Astrocyte (in vitro differentiated cells and primary cell): Measurements from ENCODE around the gene R3HDML. TPM values are rescaled to one million over a fixed set of nuclear protein-coding genes. Genes with fewer than 3 reads are reported as not detected.
"Not testable (repeated sequence)": the region's sequence is repeated elsewhere in the genome, so short reads cannot be mapped to it uniquely, and the experiment has no call there.

Experiments
- DNase-seq: peaks from one replicate; pipeline ENCODE4 v3.0.0-alpha.2; 2010; ENCODE audit warnings: low read depth
- FAIRE-seq: peaks from 2 replicates; lab custom pipeline; 2011; peaks lifted over from hg19 to GRCh38; lab: Jason Lieb, UNC
- H2AFZ ChIP-seq: 2 replicates; pipeline ENCODE4 v1.6.0; 2012; ENCODE audit warnings: low read depth, low read length, inconsistent platforms
- H3K27ac ChIP-seq: 2 replicates; pipeline ENCODE4 v1.5.1; 2011; ENCODE audit warnings: low read depth, low read length, inconsistent platforms
- H3K27me3 ChIP-seq: 2 replicates; pipeline ENCODE4 v1.6.0; 2011; ENCODE audit warnings: low read length, inconsistent platforms; ENCODE audit not compliant: insufficient read depth
- H3K36me3 ChIP-seq: 2 replicates; pipeline ENCODE4 v1.5.1; 2011; ENCODE audit warnings: low read length, inconsistent platforms; ENCODE audit not compliant: insufficient read depth
- H3K4me1 ChIP-seq: 2 replicates; pipeline ENCODE4 v1.5.1; 2011; ENCODE audit warnings: low read length, inconsistent platforms; ENCODE audit not compliant: insufficient read depth
- H3K4me2 ChIP-seq: 2 replicates; pipeline ENCODE4 v1.6.0; 2012; ENCODE audit warnings: low read length, inconsistent platforms
- H3K4me3 ChIP-seq: 2 replicates; pipeline ENCODE4 v1.5.1; 2011; ENCODE audit warnings: low read depth, mild to moderate bottlenecking, low read length, inconsistent platforms; ENCODE audit not compliant: insufficient read depth
- H3K79me2 ChIP-seq: 2 replicates; pipeline ENCODE4 v1.6.0; 2012; ENCODE audit warnings: mild to moderate bottlenecking, low read length, inconsistent platforms; ENCODE audit not compliant: insufficient read depth
- H3K9ac ChIP-seq: 2 replicates; pipeline ENCODE4 v1.6.0; 2012; ENCODE audit warnings: mild to moderate bottlenecking, low read length, inconsistent platforms
- H3K9me3 ChIP-seq: 2 replicates; pipeline ENCODE4 v1.5.1; 2012; ENCODE audit warnings: low read depth, mild to moderate bottlenecking, low read length, inconsistent platforms; ENCODE audit not compliant: insufficient read depth
- H4K20me1 ChIP-seq: 2 replicates; pipeline ENCODE4 v1.6.0; 2012; ENCODE audit warnings: low read length, inconsistent platforms; ENCODE audit not compliant: insufficient read depth
- H3K27ac Mint-ChIP-seq: one replicate; pipeline ENCODE4 v1.8.0; 2021; ENCODE audit warnings: mild to moderate bottlenecking, mixed read lengths; ENCODE audit not compliant: unreplicated experiment
- H3K27me3 Mint-ChIP-seq: one replicate; pipeline ENCODE4 v1.8.0; 2021; ENCODE audit warnings: low read depth, mixed read lengths; ENCODE audit not compliant: unreplicated experiment
- H3K36me3 Mint-ChIP-seq: one replicate; pipeline ENCODE4 v1.8.0; 2021; ENCODE audit warnings: low read depth, mixed read lengths; ENCODE audit not compliant: unreplicated experiment
- H3K4me1 Mint-ChIP-seq: one replicate; pipeline ENCODE4 v1.8.0; 2021; ENCODE audit warnings: low read depth, mixed read lengths; ENCODE audit not compliant: unreplicated experiment
- H3K4me3 Mint-ChIP-seq: one replicate; pipeline ENCODE4 v1.8.0; 2021; ENCODE audit warnings: mild to moderate bottlenecking, moderate library complexity, mixed read lengths; ENCODE audit not compliant: unreplicated experiment
- H3K9me3 Mint-ChIP-seq: one replicate; pipeline ENCODE4 v1.8.0; 2021; ENCODE audit warnings: mild to moderate bottlenecking, mixed read lengths; ENCODE audit not compliant: unreplicated experiment
- CTCF ChIP-seq: IDR thresholded peaks from 2 replicates; pipeline ENCODE4 v1.5.1; 2011; ENCODE audit warnings: low read depth, mild to moderate bottlenecking, inconsistent platforms, low read length, moderate library complexity; ENCODE audit not compliant: insufficient read depth
- EZH2 ChIP-seq: IDR thresholded peaks from 2 replicates; pipeline ENCODE4 v1.6.1; 2012; ENCODE audit warnings: mild to moderate bottlenecking, low read length, inconsistent platforms; ENCODE audit not compliant: insufficient read depth
- total RNA-seq: library from RNA; stranded (reverse); gene quantifications from 2 replicates; pipeline ENCODE4 v1.2.1, GENCODE V29; 2021

R3HDML gene
- total RNA-seq, 1 donor from 2014 or later, result 0.25 TPM

GRCh38 chr20:44344723-44345122, 7.9 kb downstream of the R3HDML start:
- Mint-ChIP-seq H3K36me3 (no peaks in the 10 kb centered on the region), H3K4me3 (no peak overlapping the region), H3K27ac (no peak overlapping the region), H3K4me1 (peaks cover 4% of the 10 kb centered on the region), H3K27me3 (peaks cover 7% of the 10 kb centered on the region), H3K9me3 (no peaks in the 10 kb centered on the region)
- Histone ChIP-seq H3K4me3 (no peak overlapping the region), H3K79me2 (no peaks in the 10 kb centered on the region), H3K27me3 (no peaks in the 10 kb centered on the region), H3K4me1 (no peaks in the 10 kb centered on the region), H3K4me2 (no peak overlapping the region), H2AFZ (no peak overlapping the region), H3K27ac (no peak overlapping the region), H3K36me3 (no peaks in the 10 kb centered on the region), H4K20me1 (no peaks in the 10 kb centered on the region), H3K9ac (no peak overlapping the region), H3K9me3 (no peaks in the 10 kb centered on the region)
- FAIRE-seq (no peak), DNase-seq (no peak)
- TF ChIP-seq CTCF (no peak), EZH2 (no peak)

GRCh38 chr20:44345147-44345546, 8.3 kb downstream of the R3HDML start:
- Histone ChIP-seq H3K9me3 (no peaks in the 10 kb centered on the region), H3K36me3 (no peaks in the 10 kb centered on the region), H2AFZ (no peak overlapping the region), H3K4me3 (no peak overlapping the region), H3K27me3 (no peaks in the 10 kb centered on the region), H3K4me1 (no peaks in the 10 kb centered on the region), H3K27ac (no peak overlapping the region), H3K9ac (no peak overlapping the region), H4K20me1 (no peaks in the 10 kb centered on the region), H3K4me2 (no peak overlapping the region), H3K79me2 (no peaks in the 10 kb centered on the region)
- DNase-seq (no peak), FAIRE-seq (no peak)
- no peak overlapping the region for H3K4me3 Mint-ChIP-seq
- TF ChIP-seq CTCF (no peak), EZH2 (no peak)
- peaks cover 4% of the 10 kb centered on the region for H3K4me1 Mint-ChIP-seq
- no peaks in the 10 kb centered on the region for H3K36me3 Mint-ChIP-seq
- H3K9me3 Mint-ChIP-seq, result no peaks in the 10 kb centered on the region
- H3K27me3 Mint-ChIP-seq, result peaks cover 7% of the 10 kb centered on the region
- no peak overlapping the region for H3K27ac Mint-ChIP-seq

- H2AFZ ChIP-seq, H3K4me3 ChIP-seq, H3K9ac ChIP-seq, H3K79me2 ChIP-seq, DNase-seq, H3K36me3 Mint-ChIP-seq, H3K4me3 Mint-ChIP-seq, H3K27me3 ChIP-seq, H3K9me3 ChIP-seq, H3K27ac ChIP-seq, H3K9me3 Mint-ChIP-seq, H3K27ac Mint-ChIP-seq, H3K36me3 ChIP-seq, FAIRE-seq, H3K4me1 Mint-ChIP-seq, H3K4me1 ChIP-seq, H4K20me1 ChIP-seq, H3K4me2 ChIP-seq: not testable (repeated sequence)
- H3K27me3 Mint-ChIP-seq, result peaks cover 11% of the 10 kb centered on the region
Observed at GRCh38 chr20:44345941-44346340, 9.1 kb downstream of the R3HDML start.
